IMR-90 (cell line): ENCODE results near the gene ADGRL4. TPM values are rescaled to one million over a fixed set of nuclear protein-coding genes. Genes with fewer than 3 reads are reported as not detected.

ENCODE experiments used
- ATAC-seq: fragments of 200-7000 bp; cut with Tn5 transposase; 2 replicates; pipeline ENCODE4 v1.9.1; 2020; ENCODE audit warnings: low read depth, mild to moderate bottlenecking, moderate library complexity
- BruUV-seq: library from RNA; stranded (reverse); fragments of 400-500 nt; replicated peaks from 2 replicates; lab custom pipeline; 2021; lab: Mats Ljungman, UMichigan
- CTCF ChIA-PET: fragments of 300-600 bp; formaldehyde crosslinking; extraction: SDS; loops from one replicate; lab custom pipeline; 2021; ENCODE audit warnings: antibody characterized with exemption; lab: Yijun Ruan, JAX
- POLR2A ChIA-PET: fragments of 300-600 bp; sonication (Branson Sonifier 250); formaldehyde crosslinking; loops from one replicate; lab custom pipeline; 2022; ENCODE audit warnings: antibody characterized with exemption; ENCODE audit not compliant: unreplicated experiment; lab: Charles Lee
- DNase-seq: peaks from one replicate; pipeline ENCODE4 v3.0.0; 2013
- H2AFZ ChIP-seq: replicated peaks from 2 replicates; pipeline ENCODE3; 2013; ENCODE audit warnings: low read length, mild to moderate bottlenecking; ENCODE audit not compliant: poor library complexity
- H2AK5ac ChIP-seq: 2 replicates; pipeline ENCODE4 v1.6.1; 2013; ENCODE audit warnings: low read depth, low read length, inconsistent platforms
- H2AK9ac ChIP-seq: replicated peaks from 2 replicates; pipeline ENCODE3; 2013; ENCODE audit warnings: mild to moderate bottlenecking, low read depth, low read length, moderate library complexity; ENCODE audit not compliant: poor library complexity
- H2BK120ac ChIP-seq: 2 replicates; pipeline ENCODE4 v1.6.1; 2013; ENCODE audit warnings: low read depth, low read length, inconsistent platforms
- H2BK15ac ChIP-seq: 3 replicates; pipeline ENCODE4 v1.6.1; 2013; ENCODE audit warnings: low read depth, low read length, inconsistent platforms
- H2BK20ac ChIP-seq: 2 replicates; pipeline ENCODE4 v1.6.1; 2013; ENCODE audit warnings: low read depth, mild to moderate bottlenecking, inconsistent platforms, low read length, moderate library complexity
- H2BK5ac ChIP-seq: 2 replicates; pipeline ENCODE4 v1.6.1; 2013; ENCODE audit warnings: mild to moderate bottlenecking, low read depth, low read length, inconsistent platforms; ENCODE audit not compliant: poor library complexity, severe bottlenecking
- H3K14ac ChIP-seq: replicated peaks from 2 replicates; pipeline ENCODE4 v1.6.1; 2013; ENCODE audit warnings: low read depth, low read length, inconsistent platforms
- H3K18ac ChIP-seq: 2 replicates; pipeline ENCODE4 v1.6.1; 2013; ENCODE audit warnings: low read depth, low read length, control low read depth
- H3K23ac ChIP-seq: 2 replicates; pipeline ENCODE4 v1.6.1; 2013; ENCODE audit warnings: low read depth, low read length, inconsistent platforms
- H3K27ac ChIP-seq: 2 replicates; pipeline ENCODE4 v1.5.1; 2013; ENCODE audit warnings: mild to moderate bottlenecking, control low read depth, low read length; ENCODE audit not compliant: insufficient read depth
- H3K27me3 ChIP-seq: 2 replicates; pipeline ENCODE4 v1.6.1; 2013; ENCODE audit warnings: low read length; ENCODE audit not compliant: control insufficient read depth, insufficient read depth
- H3K36me3 ChIP-seq: 2 replicates; pipeline ENCODE4 v1.6.1; 2013; ENCODE audit warnings: low read length, mixed read lengths; ENCODE audit not compliant: control insufficient read depth, insufficient read depth
- H3K4ac ChIP-seq: 2 replicates; pipeline ENCODE4 v1.6.1; 2013; ENCODE audit warnings: low read depth, low read length, inconsistent platforms
- H3K4me1 ChIP-seq: 2 replicates; pipeline ENCODE4 v1.6.1; 2013; ENCODE audit warnings: low read length, mixed read lengths; ENCODE audit not compliant: control insufficient read depth, insufficient read depth
- H3K4me2 ChIP-seq: 2 replicates; pipeline ENCODE4 v1.6.1; 2013; ENCODE audit warnings: low read depth, mild to moderate bottlenecking, control low read depth, low read length, moderate library complexity
- H3K4me3 ChIP-seq: 2 replicates; pipeline ENCODE4 v1.5.1; 2013; ENCODE audit warnings: low read depth, mild to moderate bottlenecking, control low read depth, low read length, moderate library complexity; ENCODE audit not compliant: insufficient read depth
- H3K56ac ChIP-seq: 2 replicates; pipeline ENCODE4 v1.6.1; 2013; ENCODE audit warnings: low read length, inconsistent platforms; ENCODE audit not compliant: insufficient read depth; ENCODE audit errors: extremely low read depth
- H3K79me1 ChIP-seq, 2 experiments: 2 replicates each; pipeline ENCODE4 v1.6.1; 2013; ENCODE audit warnings: low read length in 2 of 2, inconsistent platforms in 1 of 2, low read depth in 1 of 2
- H3K9ac ChIP-seq: 2 replicates; pipeline ENCODE4 v1.6.1; 2013; ENCODE audit warnings: low read depth, low read length, control low read depth
- H3K9me1 ChIP-seq: 2 replicates; pipeline ENCODE4 v1.6.1; 2013; ENCODE audit warnings: low read length, inconsistent platforms; ENCODE audit not compliant: insufficient read depth
- H3K9me3 ChIP-seq: 2 replicates; pipeline ENCODE4 v1.6.1; 2013; ENCODE audit warnings: low read length; ENCODE audit not compliant: control insufficient read depth, insufficient read depth
- H4K20me1 ChIP-seq: 2 replicates; pipeline ENCODE4 v1.6.1; 2013; ENCODE audit warnings: low read length, inconsistent platforms; ENCODE audit not compliant: insufficient read depth
- H4K5ac ChIP-seq: 2 replicates; pipeline ENCODE4 v1.6.1; 2013; ENCODE audit warnings: mild to moderate bottlenecking, low read depth, low read length, control low read depth
- H4K8ac ChIP-seq, 2 experiments: 2 replicates each; pipeline ENCODE4 v1.6.1; 2013; ENCODE audit warnings: low read depth in 2 of 2, low read length in 2 of 2, control low read depth in 1 of 2, inconsistent platforms in 1 of 2
- H4K91ac ChIP-seq: 2 replicates; pipeline ENCODE4 v1.6.1; 2013; ENCODE audit warnings: low read depth, low read length, inconsistent platforms; ENCODE audit not compliant: insufficient read depth
- FOS ChIP-seq: fragments of 150-350 bp; IDR thresholded peaks from 2 replicates; pipeline ENCODE4 v1.6.1; 2016; ENCODE audit warnings: low read depth, low read length
- MAFK ChIP-seq: IDR thresholded peaks from 2 replicates; pipeline ENCODE4 v1.6.1; 2012; ENCODE audit warnings: low read depth, low read length, improper control_type of control experiment
- WGBS, 2 experiments: methylation state at CpG; one replicate each; pipeline versions ENCODE4 v1.1.5 to v1.1.7; 2013; ENCODE audit warnings: missing lambda C conversion rate in 2 of 2; ENCODE audit not compliant: insufficient read length in 1 of 2; ENCODE audit errors: extremely low coverage in 2 of 2; 5-methylcytosine and 5-hydroxymethylcytosine counted together
- dilution Hi-C: fragments of 300-500 bp; cut with HindIII; formaldehyde crosslinking; loops from one replicate; pipeline ENCODE4 v1.14.3; 2018; ENCODE audit warnings: low sequenced_read_pairs; ENCODE audit not compliant: unreplicated experiment
- in situ Hi-C: fragments of 300-500 bp; cut with MboI; formaldehyde crosslinking; loops from 3 replicates; pipeline ENCODE4 v1.14.3; 2019; ENCODE audit warnings: low sequenced_read_pairs, inconsistent platforms, mixed read lengths
- intact Hi-C: fragments of 100-400 bp; cut with micrococcal nuclease; formaldehyde crosslinking; loops from 2 replicates; pipeline ENCODE4 v1.10.0; 2022
- polyA plus RNA-seq, 3 experiments: library from polyadenylated mRNA; depleted of rRNA; stranded (reverse); fragments of >200 nt; gene quantifications; 2 replicates each; pipeline ENCODE4 v1.2.3, GENCODE V29; 2012; ENCODE audit warnings: low replicate concordance in 1 of 3
- total RNA-seq: library from RNA; depleted of rRNA; stranded (reverse); fragments of >200 nt; gene quantifications from 2 replicates; pipeline ENCODE4 v1.2.3, GENCODE V29; 2012

ADGRL4 gene
- total and polyA plus RNA-seq, 2 of the 4 experiments (the other 2 are of a cell fraction): 3.2 to 4.5 TPM

DNA sequence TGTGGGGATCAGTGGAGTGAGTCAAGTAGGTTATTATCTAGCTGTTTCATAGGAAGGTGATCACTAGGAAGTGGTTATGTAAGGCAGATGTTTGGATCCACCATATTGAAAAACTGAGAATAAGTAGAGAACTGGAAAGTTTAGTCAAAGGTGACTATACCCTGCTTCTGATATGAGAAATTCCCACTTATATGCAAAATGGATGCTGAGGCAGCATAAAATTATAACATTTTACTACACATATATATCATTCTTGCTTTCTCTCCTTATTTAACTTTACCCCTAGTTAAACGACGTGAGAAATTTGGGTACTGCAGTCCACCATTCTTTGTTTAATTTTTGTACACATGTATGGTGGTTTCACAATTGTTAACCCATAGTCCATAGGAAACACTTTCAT is 142.4 kb downstream of the ADGRL4 start:
- Histone ChIP-seq H3K23ac (no peak overlapping the region), H3K27ac (no peak overlapping the region), H4K8ac (no peak overlapping the region), H2AFZ (no peak overlapping the region), H2AK9ac (no peak overlapping the region), H3K14ac (no peak overlapping the region), H4K20me1 (no peaks in the 10 kb centered on the region), H3K79me1 (no peaks in the 10 kb centered on the region), H3K9me1 (no peaks in the 10 kb centered on the region), H3K9ac (no peak overlapping the region), H3K36me3 (no peaks in the 10 kb centered on the region), H2BK5ac (no peak overlapping the region), H2AK5ac (no peak overlapping the region), H3K27me3 (no peaks in the 10 kb centered on the region), H2BK20ac (no peak overlapping the region), H2BK120ac (no peak overlapping the region), H3K9me3 (no peaks in the 10 kb centered on the region), H3K56ac (no peak overlapping the region), H3K4me2 (no peak overlapping the region), H4K5ac (no peak overlapping the region), H3K4me3 (no peak overlapping the region), H3K4me1 (no peaks in the 10 kb centered on the region), H4K91ac (no peak overlapping the region), H2BK15ac (no peak overlapping the region), H3K18ac (no peak overlapping the region), H3K4ac (no peak overlapping the region)
- TF ChIP-seq FOS (no peak), MAFK (peak; percentile 69)
- in situ Hi-C loops (no loop called here), dilution Hi-C loops (no loop called here), intact Hi-C loops (no loop called here)
- no TSS peak for BruUV-seq
- CTCF ChIA-PET: no interaction called here
- ATAC-seq: no peak
- DNase-seq: no peak
- no CpG with 5 or more reads among the region's 2 CpGs for WGBS, 2 experiments
- POLR2A ChIA-PET: no interaction called here
